A549 (cell line): ENCODE results near the gene TMEM38B. TPM values are rescaled to one million over a fixed set of nuclear protein-coding genes. Genes with fewer than 3 reads are reported as not detected.

Source experiments
- ATAC-seq, 2 experiments: fragments of 200-7000 bp in 1 of 2; fragments of >200 bp in 1 of 2; cut with Nextera tagmentation in 1 of 2; cut with Tn5 transposase in 1 of 2; 3 replicates each; pipeline versions ENCODE4 v1.8.0 to v1.9.1; 2018 to 2020; ENCODE audit warnings: mild to moderate bottlenecking in 1 of 2, moderate library complexity in 1 of 2
- CTCF ChIA-PET: fragments of 300-600 bp; sonication (Branson Sonifier 250); formaldehyde crosslinking; extraction: SDS; loops from one replicate; lab custom pipeline; 2021; ENCODE audit warnings: antibody characterized with exemption, inconsistent platforms; lab: Yijun Ruan, JAX
- POLR2A ChIA-PET: fragments of 350-600 bp; formaldehyde crosslinking; extraction: SDS; loops from one replicate; lab custom pipeline; 2021; ENCODE audit warnings: antibody characterized with exemption, inconsistent platforms; lab: Yijun Ruan, JAX
- DNase-seq, 2 experiments: peaks; one replicate each; pipeline versions ENCODE4 v3.0.0 to v3.0.0-alpha.2; 2011 to 2016; ENCODE audit warnings: low read depth in 1 of 2, low spot score in 1 of 2
- FAIRE-seq: peaks from 2 replicates; lab custom pipeline; 2011; peaks lifted over from hg19 to GRCh38; lab: Jason Lieb, UNC
- H3K27ac ChIP-seq, 2 experiments: fragments of >200 bp; sonication (Bioruptor Twin); formaldehyde crosslinking; 3 replicates each; pipeline ENCODE4 v1.5.1; 2016 to 2017
- H3K4me1 ChIP-seq: fragments of >200 bp; sonication (Bioruptor Twin); formaldehyde crosslinking; 3 replicates; pipeline ENCODE4 v1.6.1; 2016
- H3K4me2 ChIP-seq: fragments of >200 bp; sonication (Bioruptor Twin); formaldehyde crosslinking; 3 replicates; pipeline ENCODE4 v1.6.1; 2016
- H3K4me3 ChIP-seq: fragments of >200 bp; sonication (Bioruptor Twin); formaldehyde crosslinking; 3 replicates; pipeline ENCODE4 v1.5.1; 2016
- H3K9me3 ChIP-seq: fragments of >200 bp; sonication (Bioruptor Twin); formaldehyde crosslinking; 3 replicates; pipeline ENCODE4 v1.6.1; 2016
- CBX2 ChIP-seq: fragments of 200-600 bp; sonication (generic); IDR thresholded peaks from 2 replicates; pipeline ENCODE4 v1.6.1; 2016; ENCODE audit warnings: low read depth, mild to moderate bottlenecking, borderline replicate concordance
- CEBPB ChIP-seq, 2 experiments: fragments of >200 bp in 1 of 2; sonication (Bioruptor Twin) in 1 of 2; formaldehyde crosslinking in 1 of 2; IDR thresholded peaks; 2 replicates each; pipeline ENCODE4 v1.6.1; 2012 to 2016
- EHMT2 ChIP-seq: fragments of 200-600 bp; sonication (generic); IDR thresholded peaks from 2 replicates; pipeline ENCODE4 v1.6.1; 2016; ENCODE audit warnings: antibody characterized with exemption, low read depth, mild to moderate bottlenecking, moderate library complexity
- ESRRA ChIP-seq: fragments of 150-350 bp; IDR thresholded peaks from 2 replicates; pipeline ENCODE4 v1.6.1; 2014; ENCODE audit warnings: mild to moderate bottlenecking, low read length, borderline replicate concordance
- FOXS1 ChIP-seq: fragments of 250-450 bp; sonication (Bioruptor Pico); IDR thresholded peaks from 2 replicates; pipeline ENCODE4 v1.5.0; 2020; ENCODE audit warnings: mild to moderate bottlenecking, moderate library complexity
- GATA3 ChIP-seq: IDR thresholded peaks from 2 replicates; pipeline ENCODE4 v1.6.1; 2012; ENCODE audit warnings: borderline replicate concordance
- HDAC2 ChIP-seq: fragments of 200-600 bp; sonication (generic); IDR thresholded peaks from 2 replicates; pipeline ENCODE4 v1.6.1; 2016
- HOXA7 ChIP-seq: fragments of 250-450 bp; sonication (Bioruptor Pico); IDR thresholded peaks from 2 replicates; pipeline ENCODE4 v1.5.0; 2020; ENCODE audit warnings: mild to moderate bottlenecking, moderate library complexity
- HOXB13 ChIP-seq: fragments of 250-450 bp; sonication (Bioruptor Pico); IDR thresholded peaks from 2 replicates; pipeline ENCODE4 v1.5.0; 2020; ENCODE audit warnings: low read depth, mild to moderate bottlenecking, moderate library complexity
- JUNB ChIP-seq: fragments of >200 bp; sonication (Bioruptor Twin); formaldehyde crosslinking; IDR thresholded peaks from 2 replicates; pipeline ENCODE4 v1.6.1; 2016
- KDM1A ChIP-seq: fragments of 200-600 bp; sonication (generic); IDR thresholded peaks from 2 replicates; pipeline ENCODE4 v1.6.1; 2016; ENCODE audit warnings: low read depth, mild to moderate bottlenecking
- MAFK ChIP-seq: fragments of 450-650 bp; IDR thresholded peaks from 2 replicates; pipeline ENCODE4 v1.6.1; 2014; ENCODE audit not compliant: partially characterized antibody
- MYC ChIP-seq: IDR thresholded peaks from 2 replicates; pipeline ENCODE4 v1.6.1; 2012; ENCODE audit warnings: mild to moderate bottlenecking, inconsistent platforms, low read length, improper control_type of control experiment, borderline replicate concordance
- NR3C1 ChIP-seq: fragments of >200 bp; sonication (Bioruptor Twin); formaldehyde crosslinking; IDR thresholded peaks from 3 replicates; pipeline ENCODE4 v1.6.1; 2017
- PHF8 ChIP-seq: fragments of 200-600 bp; sonication (generic); IDR thresholded peaks from 2 replicates; pipeline ENCODE4 v1.6.1; 2016; ENCODE audit warnings: low read depth, mild to moderate bottlenecking, antibody characterized with exemption, moderate library complexity, borderline replicate concordance
- POLR2A ChIP-seq: IDR thresholded peaks from 2 replicates; pipeline ENCODE4 v1.6.1; 2012; ENCODE audit warnings: mild to moderate bottlenecking, low read length
- RARB ChIP-seq: fragments of 250-450 bp; sonication (Bioruptor Pico); IDR thresholded peaks from 2 replicates; pipeline ENCODE4 v1.8.0; 2021; ENCODE audit warnings: mild to moderate bottlenecking, moderate library complexity
- RCOR1 ChIP-seq: fragments of 150-350 bp; IDR thresholded peaks from 2 replicates; pipeline ENCODE4 v1.6.1; 2014; ENCODE audit warnings: antibody characterized with exemption, low read length, low read depth
- RNF2 ChIP-seq: fragments of 200-600 bp; sonication (generic); IDR thresholded peaks from 2 replicates; pipeline ENCODE4 v1.6.1; 2016; ENCODE audit warnings: low read depth, mild to moderate bottlenecking, antibody characterized with exemption, moderate library complexity, borderline replicate concordance
- SREBF2 ChIP-seq: fragments of 450-650 bp; IDR thresholded peaks from 2 replicates; pipeline ENCODE4 v1.6.1; 2014; ENCODE audit warnings: mild to moderate bottlenecking, moderate library complexity
- TFCP2L1 ChIP-seq: fragments of 250-450 bp; sonication (Bioruptor Pico); IDR thresholded peaks from 2 replicates; pipeline ENCODE4 v1.5.0; 2021; ENCODE audit warnings: mild to moderate bottlenecking
- TP53 ChIP-seq: fragments of 250-450 bp; sonication (Bioruptor Pico); IDR thresholded peaks from 2 replicates; pipeline ENCODE4 v1.5.0; 2021; ENCODE audit warnings: mild to moderate bottlenecking, moderate library complexity
- ZNF302 ChIP-seq: fragments of 250-450 bp; sonication (Bioruptor Pico); IDR thresholded peaks from 2 replicates; pipeline ENCODE4 v1.9.0; 2021; ENCODE audit warnings: inconsistent platforms, mild to moderate bottlenecking, moderate library complexity
- ZSCAN20 ChIP-seq: fragments of 250-450 bp; sonication (Bioruptor Pico); IDR thresholded peaks from 2 replicates; pipeline ENCODE4 v1.8.0; 2022; ENCODE audit warnings: mild to moderate bottlenecking, moderate library complexity
- WGBS: methylation state at CpG from one replicate; pipeline ENCODE4 v1.1.6; 2017; ENCODE audit errors: missing lambda C conversion rate; 5-methylcytosine and 5-hydroxymethylcytosine counted together
- polyA plus RNA-seq, 4 experiments: library from polyadenylated mRNA; depleted of rRNA in 3 of 4; stranded (reverse); fragments of >200 nt; fragmentation: RNase III in 1 of 4; extraction: RNeasy Plus Mini Kit Qiagen cat#74134 plus additional on column Dnase treatment in 1 of 4; gene quantifications; 2 replicates in 3 of 4; 3 replicates in 1 of 4; pipeline ENCODE4 v1.2.3, GENCODE V29; 2011 to 2017
- TF ChIP-seq, protein P1 (sequence below): fragments of 250-450 bp; sonication (Bioruptor Pico); IDR thresholded peaks from 2 replicates; pipeline ENCODE4 v1.5.0; 2020; ENCODE audit warnings: low read depth, mild to moderate bottlenecking, moderate library complexity
- TF ChIP-seq, protein P2 (sequence below): IDR thresholded peaks from 2 replicates; pipeline ENCODE4 v1.6.1; 2012
- TF ChIP-seq, protein P3 (sequence below): fragments of >200 bp; sonication (Bioruptor Twin); formaldehyde crosslinking; IDR thresholded peaks from 2 replicates; pipeline ENCODE4 v1.6.1; 2016
- TF ChIP-seq, protein P4 (sequence below): IDR thresholded peaks from 2 replicates; pipeline ENCODE4 v1.6.1; 2012; ENCODE audit warnings: low read depth, borderline replicate concordance
- TF ChIP-seq, protein P5 (sequence below): fragments of >200 bp; sonication (Bioruptor Twin); formaldehyde crosslinking; IDR thresholded peaks from 3 replicates; pipeline ENCODE4 v1.5.1; 2016
- TF ChIP-seq, protein P6 (sequence below): IDR thresholded peaks from 2 replicates; pipeline ENCODE4 v1.6.1; 2012

The TMEM38B gene
- polyA plus RNA-seq, 2 of the 4 experiments (the other 2 are of a cell fraction): 14.7 to 23.3 TPM

DNA sequence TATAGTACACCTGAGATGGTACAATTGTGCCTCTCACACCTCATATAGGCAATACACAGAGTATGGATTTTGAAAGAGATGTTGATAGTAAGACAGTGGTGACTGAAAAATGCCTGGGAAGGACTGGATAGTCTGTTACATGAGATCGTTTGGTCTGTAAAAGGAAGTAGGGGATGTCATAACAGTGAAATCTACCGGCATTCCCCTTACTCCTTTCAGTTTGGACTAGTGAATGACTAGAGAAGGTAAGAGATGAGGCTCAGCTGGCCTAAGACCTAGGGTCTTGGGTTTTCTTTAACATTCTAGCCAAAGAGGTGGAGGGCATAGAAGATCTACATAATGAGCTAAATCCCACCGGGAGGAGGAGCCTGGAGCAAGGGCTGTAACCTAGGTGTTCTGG lies 24.0 kb upstream of the TMEM38B start:
- CTCF ChIA-PET: interaction anchor here (1.1 kb wide), 1 partner anchor 13 kb away, joined by 4 read pairs; no protein-coding TSS in a partner anchor
- Histone ChIP-seq H3K9me3 (no peaks in the 10 kb centered on the region), H3K4me3 (no peak overlapping the region), H3K4me2 (no peak overlapping the region), H3K4me1 (no peaks in the 10 kb centered on the region), H3K27ac (no peak overlapping the region)
- DNase-seq (no peak), FAIRE-seq (no peak), ATAC-seq (no peak)
- POLR2A ChIA-PET: no interaction called here
- TF ChIP-seq, protein P1, sequence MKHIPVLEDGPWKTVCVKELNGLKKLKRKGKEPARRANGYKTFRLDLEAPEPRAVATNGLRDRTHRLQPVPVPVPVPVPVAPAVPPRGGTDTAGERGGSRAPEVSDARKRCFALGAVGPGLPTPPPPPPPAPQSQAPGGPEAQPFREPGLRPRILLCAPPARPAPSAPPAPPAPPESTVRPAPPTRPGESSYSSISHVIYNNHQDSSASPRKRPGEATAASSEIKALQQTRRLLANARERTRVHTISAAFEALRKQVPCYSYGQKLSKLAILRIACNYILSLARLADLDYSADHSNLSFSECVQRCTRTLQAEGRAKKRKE (CRISPR knock-in tag): no peak
- TF ChIP-seq PHF8 (no peak), MAFK (no peak), CBX2 (no peak), HDAC2 (no peak), JUNB (no peak), HOXB13 (CRISPR knock-in tag) (no peak), CEBPB (IDR thresholded peaks at IDR 0.05) (no peak), MYC (no peak), ZNF302 (CRISPR knock-in tag) (no peak), RCOR1 (no peak), GATA3 (no peak), NR3C1 (no peak), POLR2A (no peak), ZSCAN20 (CRISPR knock-in tag) (no peak), TFCP2L1 (no peak), KDM1A (no peak)
- TF ChIP-seq, protein P2, sequence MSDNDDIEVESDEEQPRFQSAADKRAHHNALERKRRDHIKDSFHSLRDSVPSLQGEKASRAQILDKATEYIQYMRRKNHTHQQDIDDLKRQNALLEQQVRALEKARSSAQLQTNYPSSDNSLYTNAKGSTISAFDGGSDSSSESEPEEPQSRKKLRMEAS: no peak
- TF ChIP-seq, protein P3, sequence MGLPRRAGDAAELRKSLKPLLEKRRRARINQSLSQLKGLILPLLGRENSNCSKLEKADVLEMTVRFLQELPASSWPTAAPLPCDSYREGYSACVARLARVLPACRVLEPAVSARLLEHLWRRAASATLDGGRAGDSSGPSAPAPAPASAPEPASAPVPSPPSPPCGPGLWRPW: no peak
- TF ChIP-seq, protein P4, sequence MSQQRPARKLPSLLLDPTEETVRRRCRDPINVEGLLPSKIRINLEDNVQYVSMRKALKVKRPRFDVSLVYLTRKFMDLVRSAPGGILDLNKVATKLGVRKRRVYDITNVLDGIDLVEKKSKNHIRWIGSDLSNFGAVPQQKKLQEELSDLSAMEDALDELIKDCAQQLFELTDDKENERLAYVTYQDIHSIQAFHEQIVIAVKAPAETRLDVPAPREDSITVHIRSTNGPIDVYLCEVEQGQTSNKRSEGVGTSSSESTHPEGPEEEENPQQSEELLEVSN: no peak
- WGBS: 45% methylated on average over 3 of the region's 3 CpGs

DNA sequence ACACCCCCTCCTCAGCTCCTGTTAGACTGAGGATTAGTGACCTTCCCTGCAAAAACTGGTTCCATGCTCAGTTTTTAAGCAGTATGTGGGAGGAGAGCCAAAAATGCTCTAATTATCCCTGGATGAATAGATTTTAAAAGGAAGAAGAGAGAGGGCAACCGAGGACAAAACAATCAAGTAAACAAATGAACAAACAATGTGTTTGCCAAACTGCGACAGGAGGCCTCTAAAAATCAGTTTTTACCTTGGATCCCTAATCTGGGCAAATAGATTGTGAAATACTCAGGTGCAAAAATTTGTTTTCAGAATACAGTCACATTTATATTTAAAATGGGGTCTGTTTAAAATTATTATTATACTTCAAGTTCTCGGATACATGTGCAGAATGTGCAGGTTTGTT lies 23.6 kb upstream of the TMEM38B start:
- DNase-seq: no peak
- no peak overlapping the region for H3K27ac ChIP-seq
- no peak for FAIRE-seq
- POLR2A ChIA-PET: no interaction called here
- TF ChIP-seq SREBF2: no peak
- no peak for TF ChIP-seq ESRRA
- TF ChIP-seq, protein P5, sequence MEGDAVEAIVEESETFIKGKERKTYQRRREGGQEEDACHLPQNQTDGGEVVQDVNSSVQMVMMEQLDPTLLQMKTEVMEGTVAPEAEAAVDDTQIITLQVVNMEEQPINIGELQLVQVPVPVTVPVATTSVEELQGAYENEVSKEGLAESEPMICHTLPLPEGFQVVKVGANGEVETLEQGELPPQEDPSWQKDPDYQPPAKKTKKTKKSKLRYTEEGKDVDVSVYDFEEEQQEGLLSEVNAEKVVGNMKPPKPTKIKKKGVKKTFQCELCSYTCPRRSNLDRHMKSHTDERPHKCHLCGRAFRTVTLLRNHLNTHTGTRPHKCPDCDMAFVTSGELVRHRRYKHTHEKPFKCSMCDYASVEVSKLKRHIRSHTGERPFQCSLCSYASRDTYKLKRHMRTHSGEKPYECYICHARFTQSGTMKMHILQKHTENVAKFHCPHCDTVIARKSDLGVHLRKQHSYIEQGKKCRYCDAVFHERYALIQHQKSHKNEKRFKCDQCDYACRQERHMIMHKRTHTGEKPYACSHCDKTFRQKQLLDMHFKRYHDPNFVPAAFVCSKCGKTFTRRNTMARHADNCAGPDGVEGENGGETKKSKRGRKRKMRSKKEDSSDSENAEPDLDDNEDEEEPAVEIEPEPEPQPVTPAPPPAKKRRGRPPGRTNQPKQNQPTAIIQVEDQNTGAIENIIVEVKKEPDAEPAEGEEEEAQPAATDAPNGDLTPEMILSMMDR: no peak
- no peak for TF ChIP-seq RNF2
- TF ChIP-seq FOXS1 (CRISPR knock-in tag): no peak
- TF ChIP-seq RARB (CRISPR knock-in tag): no peak
- TF ChIP-seq, protein P6, sequence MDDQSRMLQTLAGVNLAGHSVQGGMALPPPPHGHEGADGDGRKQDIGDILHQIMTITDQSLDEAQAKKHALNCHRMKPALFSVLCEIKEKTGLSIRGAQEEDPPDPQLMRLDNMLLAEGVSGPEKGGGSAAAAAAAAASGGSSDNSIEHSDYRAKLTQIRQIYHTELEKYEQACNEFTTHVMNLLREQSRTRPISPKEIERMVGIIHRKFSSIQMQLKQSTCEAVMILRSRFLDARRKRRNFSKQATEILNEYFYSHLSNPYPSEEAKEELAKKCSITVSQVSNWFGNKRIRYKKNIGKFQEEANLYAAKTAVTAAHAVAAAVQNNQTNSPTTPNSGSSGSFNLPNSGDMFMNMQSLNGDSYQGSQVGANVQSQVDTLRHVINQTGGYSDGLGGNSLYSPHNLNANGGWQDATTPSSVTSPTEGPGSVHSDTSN: no peak
- no peak for TF ChIP-seq KDM1A
- TF ChIP-seq EHMT2: no peak
- no peak for TF ChIP-seq MAFK
- no peak for TF ChIP-seq ZSCAN20 (CRISPR knock-in tag)
- TF ChIP-seq HOXA7 (CRISPR knock-in tag): no peak
- TF ChIP-seq, protein P1 (CRISPR knock-in tag): no peak
- TF ChIP-seq TP53 (CRISPR knock-in tag): no peak
- H3K4me3 ChIP-seq: no peak overlapping the region
- H3K4me2 ChIP-seq: no peak overlapping the region
- no peaks in the 10 kb centered on the region for H3K9me3 ChIP-seq
- H3K4me1 ChIP-seq: no peaks in the 10 kb centered on the region
- CTCF ChIA-PET: interaction anchor here (1.1 kb wide), 1 partner anchor 14 kb away, joined by 4 read pairs; no protein-coding TSS in a partner anchor
- ATAC-seq: no peak
- WGBS: 54% methylated on average over 3 of the region's 3 CpGs
